Measurements from ENCODE around the gene FRZB. TPM values are rescaled to one million over a fixed set of nuclear protein-coding genes. Genes with fewer than 3 reads are reported as not detected.

The FRZB gene, protein sequence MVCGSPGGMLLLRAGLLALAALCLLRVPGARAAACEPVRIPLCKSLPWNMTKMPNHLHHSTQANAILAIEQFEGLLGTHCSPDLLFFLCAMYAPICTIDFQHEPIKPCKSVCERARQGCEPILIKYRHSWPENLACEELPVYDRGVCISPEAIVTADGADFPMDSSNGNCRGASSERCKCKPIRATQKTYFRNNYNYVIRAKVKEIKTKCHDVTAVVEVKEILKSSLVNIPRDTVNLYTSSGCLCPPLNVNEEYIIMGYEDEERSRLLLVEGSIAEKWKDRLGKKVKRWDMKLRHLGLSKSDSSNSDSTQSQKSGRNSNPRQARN
- total RNA-seq = not detected in 2 replicates

GRCh38 chr2:182866461-182867406 lies at the start of gene FRZB:
FRZB (minus strand) TSS chr2:182866637; CDS start chr2:182866552, 85 bp downstream.

Other genes with a start within 250 kb of the FRZB start
- gene DNAJC10, start 150.4 kb downstream of the FRZB start, total RNA-seq = 113 and 146 TPM in 2 replicates
- gene NCKAP1, start 171.8 kb upstream of the FRZB start, total RNA-seq = 128 and 159 TPM in 2 replicates
- 1.9 and 3.2 TPM in 2 replicates for gene DUSP19, start 212.1 kb upstream of the FRZB start, total RNA-seq

Measured in epithelial cell of umbilical artery (primary cell).